Measurements from ENCODE around the gene UGT2B7. TPM values are rescaled to one million over a fixed set of nuclear protein-coding genes. Genes with fewer than 3 reads are reported as not detected.

Gene UGT2B7
- total RNA-seq, 1 experiment from 2014 or later = not detected

DNA sequence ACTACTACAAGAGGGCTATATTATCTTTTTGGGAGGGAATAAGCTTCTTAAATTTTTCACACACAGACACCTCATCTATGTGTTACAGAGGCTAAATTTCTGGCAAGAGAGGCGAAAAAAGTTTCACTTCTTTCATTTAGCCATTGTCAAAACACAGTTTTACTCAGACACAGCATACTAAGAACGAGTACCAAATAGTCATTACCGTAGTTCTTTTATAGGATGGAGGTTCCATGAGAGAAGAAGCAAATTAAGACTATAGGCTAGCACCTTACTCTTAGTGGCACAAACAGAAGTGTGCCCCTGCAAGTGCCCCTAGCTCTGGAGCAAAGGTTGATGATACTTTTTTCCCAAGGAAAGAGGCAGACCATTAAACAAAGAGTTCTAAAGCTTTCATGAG is 26.2 kb downstream of the UGT2B7 start:
- Histone ChIP-seq H3K4me1 (ENCODE audit: control insufficient read depth, insufficient read depth, low read length) (no peaks in the 10 kb centered on the region), H3K36me3 (ENCODE audit: control insufficient read depth, insufficient read depth, low read length) (no peaks in the 10 kb centered on the region), H3K4me3 (ENCODE audit: low read depth in 2 of 2, low read length in 2 of 2) (no peak overlapping the region), H3K27ac (ENCODE audit: low read length) (no peak overlapping the region), H3K9me3 (ENCODE audit: control insufficient read depth, insufficient read depth, low read depth, low read length) (no peaks in the 10 kb centered on the region), H3K27me3 (ENCODE audit: control insufficient read depth, insufficient read depth, low read length) (no peaks in the 10 kb centered on the region)
- ChIA-PET CTCF (no interaction called here), POLR2A (no interaction called here)
- BruUV-seq (replicated peaks) = no TSS peak
- TF ChIP-seq, protein P1, sequence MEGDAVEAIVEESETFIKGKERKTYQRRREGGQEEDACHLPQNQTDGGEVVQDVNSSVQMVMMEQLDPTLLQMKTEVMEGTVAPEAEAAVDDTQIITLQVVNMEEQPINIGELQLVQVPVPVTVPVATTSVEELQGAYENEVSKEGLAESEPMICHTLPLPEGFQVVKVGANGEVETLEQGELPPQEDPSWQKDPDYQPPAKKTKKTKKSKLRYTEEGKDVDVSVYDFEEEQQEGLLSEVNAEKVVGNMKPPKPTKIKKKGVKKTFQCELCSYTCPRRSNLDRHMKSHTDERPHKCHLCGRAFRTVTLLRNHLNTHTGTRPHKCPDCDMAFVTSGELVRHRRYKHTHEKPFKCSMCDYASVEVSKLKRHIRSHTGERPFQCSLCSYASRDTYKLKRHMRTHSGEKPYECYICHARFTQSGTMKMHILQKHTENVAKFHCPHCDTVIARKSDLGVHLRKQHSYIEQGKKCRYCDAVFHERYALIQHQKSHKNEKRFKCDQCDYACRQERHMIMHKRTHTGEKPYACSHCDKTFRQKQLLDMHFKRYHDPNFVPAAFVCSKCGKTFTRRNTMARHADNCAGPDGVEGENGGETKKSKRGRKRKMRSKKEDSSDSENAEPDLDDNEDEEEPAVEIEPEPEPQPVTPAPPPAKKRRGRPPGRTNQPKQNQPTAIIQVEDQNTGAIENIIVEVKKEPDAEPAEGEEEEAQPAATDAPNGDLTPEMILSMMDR (IDR thresholded peaks at IDR 0.05) = no peak
- TF ChIP-seq POLR2AphosphoS5 (IDR thresholded peaks at IDR 0.05; ENCODE audit: low read depth, low read length) (no peak), SIN3A (IDR thresholded peaks at IDR 0.05; ENCODE audit: borderline replicate concordance, insufficient read depth, low read depth, low read length) (no peak), TCF7L2 (IDR thresholded peaks at IDR 0.05; ENCODE audit: low read depth, low read length) (no peak)
- TF ChIP-seq, protein P2, sequence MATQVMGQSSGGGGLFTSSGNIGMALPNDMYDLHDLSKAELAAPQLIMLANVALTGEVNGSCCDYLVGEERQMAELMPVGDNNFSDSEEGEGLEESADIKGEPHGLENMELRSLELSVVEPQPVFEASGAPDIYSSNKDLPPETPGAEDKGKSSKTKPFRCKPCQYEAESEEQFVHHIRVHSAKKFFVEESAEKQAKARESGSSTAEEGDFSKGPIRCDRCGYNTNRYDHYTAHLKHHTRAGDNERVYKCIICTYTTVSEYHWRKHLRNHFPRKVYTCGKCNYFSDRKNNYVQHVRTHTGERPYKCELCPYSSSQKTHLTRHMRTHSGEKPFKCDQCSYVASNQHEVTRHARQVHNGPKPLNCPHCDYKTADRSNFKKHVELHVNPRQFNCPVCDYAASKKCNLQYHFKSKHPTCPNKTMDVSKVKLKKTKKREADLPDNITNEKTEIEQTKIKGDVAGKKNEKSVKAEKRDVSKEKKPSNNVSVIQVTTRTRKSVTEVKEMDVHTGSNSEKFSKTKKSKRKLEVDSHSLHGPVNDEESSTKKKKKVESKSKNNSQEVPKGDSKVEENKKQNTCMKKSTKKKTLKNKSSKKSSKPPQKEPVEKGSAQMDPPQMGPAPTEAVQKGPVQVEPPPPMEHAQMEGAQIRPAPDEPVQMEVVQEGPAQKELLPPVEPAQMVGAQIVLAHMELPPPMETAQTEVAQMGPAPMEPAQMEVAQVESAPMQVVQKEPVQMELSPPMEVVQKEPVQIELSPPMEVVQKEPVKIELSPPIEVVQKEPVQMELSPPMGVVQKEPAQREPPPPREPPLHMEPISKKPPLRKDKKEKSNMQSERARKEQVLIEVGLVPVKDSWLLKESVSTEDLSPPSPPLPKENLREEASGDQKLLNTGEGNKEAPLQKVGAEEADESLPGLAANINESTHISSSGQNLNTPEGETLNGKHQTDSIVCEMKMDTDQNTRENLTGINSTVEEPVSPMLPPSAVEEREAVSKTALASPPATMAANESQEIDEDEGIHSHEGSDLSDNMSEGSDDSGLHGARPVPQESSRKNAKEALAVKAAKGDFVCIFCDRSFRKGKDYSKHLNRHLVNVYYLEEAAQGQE (IDR thresholded peaks at IDR 0.05; ENCODE audit: insufficient read depth in 1 of 2, low read depth in 2 of 2, low read length in 1 of 2) = no peak
- in situ Hi-C loops (cut with HindIII; ENCODE audit: low pct_unique_long_range_greater_than_20kb, low sequenced_read_pairs) (no loop called here), intact Hi-C loops (cut with micrococcal nuclease; ENCODE audit: unreplicated experiment) (no loop called here)
- DNase-seq (ENCODE audit: low read depth, low spot score) = no peak
- no peak for ATAC-seq

DNA sequence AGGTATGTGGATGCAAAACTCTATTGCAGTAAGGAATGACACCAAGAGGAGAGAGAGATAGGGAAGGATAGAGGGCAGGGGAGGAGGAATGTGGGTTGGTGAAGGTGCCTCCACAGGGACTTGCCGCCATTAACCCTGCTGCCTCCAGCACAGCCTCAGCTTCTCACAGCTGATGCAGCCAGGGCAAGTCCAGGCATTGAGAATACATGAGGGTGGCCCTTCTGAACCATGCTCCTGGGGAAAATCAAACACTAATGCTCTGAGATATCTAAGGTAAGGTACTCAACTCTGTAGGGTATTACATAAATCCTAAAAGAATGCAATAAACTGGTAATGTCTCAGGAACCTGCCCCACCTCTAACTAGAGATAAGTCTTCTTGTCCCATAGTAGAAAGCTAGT is 28.7 kb downstream of the UGT2B7 start:
- CTCF ChIA-PET = no interaction called here
- POLR2A ChIA-PET = no interaction called here
- Histone ChIP-seq H3K27me3 (ENCODE audit: control insufficient read depth, insufficient read depth, low read length) (no peaks in the 10 kb centered on the region), H3K27ac (ENCODE audit: low read length) (no peak overlapping the region), H3K4me1 (ENCODE audit: control insufficient read depth, insufficient read depth, low read length) (no peaks in the 10 kb centered on the region), H3K9me3 (ENCODE audit: control insufficient read depth, insufficient read depth, low read depth, low read length) (no peaks in the 10 kb centered on the region), H3K36me3 (ENCODE audit: control insufficient read depth, insufficient read depth, low read length) (no peaks in the 10 kb centered on the region), H3K4me3 (ENCODE audit: low read depth in 2 of 2, low read length in 2 of 2) (no peak overlapping the region)
- no TSS peak for BruUV-seq (replicated peaks)
- TF ChIP-seq, protein P2 (IDR thresholded peaks at IDR 0.05; ENCODE audit: insufficient read depth in 1 of 2, low read depth in 2 of 2, low read length in 1 of 2) = no peak
- TF ChIP-seq POLR2AphosphoS5 (IDR thresholded peaks at IDR 0.05; ENCODE audit: low read depth, low read length) = no peak
- TF ChIP-seq, protein P1 (IDR thresholded peaks at IDR 0.05) = no peak
- no peak for TF ChIP-seq TCF7L2 (IDR thresholded peaks at IDR 0.05; ENCODE audit: low read depth, low read length)
- TF ChIP-seq SIN3A (IDR thresholded peaks at IDR 0.05; ENCODE audit: borderline replicate concordance, insufficient read depth, low read depth, low read length) = no peak
- in situ Hi-C loops (cut with HindIII; ENCODE audit: low pct_unique_long_range_greater_than_20kb, low sequenced_read_pairs) = no loop called here
- intact Hi-C loops (cut with micrococcal nuclease; ENCODE audit: unreplicated experiment) = no loop called here
- no peak for ATAC-seq
- no peak for DNase-seq (ENCODE audit: low read depth, low spot score)
